ENCODE results near the gene CPXM1.
"Not testable (repeated sequence)": the region's sequence is repeated elsewhere in the genome, so short reads cannot be mapped to it uniquely, and the experiment has no call there.

Gene CPXM1

GRCh38 chr20:2799688-2800520, 523 bp downstream of the CPXM1 start:
- no peak for DNase-seq

GRCh38 chr20:2799271-2799670, 1.2 kb downstream of the CPXM1 start:
- DNase-seq: no peak

GRCh38 chr20:2798814-2799213, 1.6 kb downstream of the CPXM1 start:
- DNase-seq: no peak

GRCh38 chr20:2798095-2798805, 2.2 kb downstream of the CPXM1 start:
- DNase-seq: no peak

- no peak for DNase-seq
These were observed 3.1 kb downstream of the CPXM1 start for GRCh38 chr20:2797136-2797983.

GRCh38 chr20:2796011-2796660, 4.3 kb downstream of the CPXM1 start:
- DNase-seq: no peak

GRCh38 chr20:2795451-2795850, 5.0 kb downstream of the CPXM1 start:
- no peak for DNase-seq

- DNase-seq: no peak
These were observed 5.5 kb downstream of the CPXM1 start for GRCh38 chr20:2794866-2795447.

- DNase-seq: no peak
These were observed 6.2 kb downstream of the CPXM1 start for GRCh38 chr20:2794202-2794748.

- DNase-seq: no peak
These were observed 7.0 kb downstream of the CPXM1 start for GRCh38 chr20:2793471-2793870.

- no peak for DNase-seq
These were observed 16.4 kb downstream of the CPXM1 start for GRCh38 chr20:2783908-2784566.

GRCh38 chr20:2780948-2781347, 19.5 kb downstream of the CPXM1 start:
- no peak for DNase-seq

- DNase-seq: peak; percentile 16
These were observed 21.7 kb downstream of the CPXM1 start for GRCh38 chr20:2778602-2779321.

- DNase-seq: no peak
These were observed 25.3 kb downstream of the CPXM1 start for GRCh38 chr20:2775139-2775538.

GRCh38 chr20:2773812-2774211, 26.6 kb downstream of the CPXM1 start:
- no peak for DNase-seq

- no peak for DNase-seq
These were observed 28.8 kb downstream of the CPXM1 start for GRCh38 chr20:2771631-2772080.

- not testable (repeated sequence) for DNase-seq
These were observed 30.3 kb downstream of the CPXM1 start for GRCh38 chr20:2770091-2770490.

- no peak for DNase-seq
These were observed 31.8 kb downstream of the CPXM1 start for GRCh38 chr20:2768632-2769015.

GRCh38 chr20:2767768-2768631, 32.4 kb downstream of the CPXM1 start:
- DNase-seq: no peak

- no peak for DNase-seq
These were observed 37.2 kb downstream of the CPXM1 start for GRCh38 chr20:2763186-2763585.

Measured in activated CD4-positive, alpha-beta T cell treated with anti-CD3 and anti-CD28 coated beads, Interleukin-2, amount 50 U/mL, for 16 hours (primary cell).